ENCODE results near the gene PCDHA1. TPM values are rescaled to one million over a fixed set of nuclear protein-coding genes. Genes with fewer than 3 reads are reported as not detected.
"Not testable (repeated sequence)": the region's sequence is repeated elsewhere in the genome, so short reads cannot be mapped to it uniquely, and the experiment has no call there.

Gene PCDHA1
- total and polyA plus RNA-seq, 2 experiments from 2014 or later: 0.81 to 1.6 TPM

DNA sequence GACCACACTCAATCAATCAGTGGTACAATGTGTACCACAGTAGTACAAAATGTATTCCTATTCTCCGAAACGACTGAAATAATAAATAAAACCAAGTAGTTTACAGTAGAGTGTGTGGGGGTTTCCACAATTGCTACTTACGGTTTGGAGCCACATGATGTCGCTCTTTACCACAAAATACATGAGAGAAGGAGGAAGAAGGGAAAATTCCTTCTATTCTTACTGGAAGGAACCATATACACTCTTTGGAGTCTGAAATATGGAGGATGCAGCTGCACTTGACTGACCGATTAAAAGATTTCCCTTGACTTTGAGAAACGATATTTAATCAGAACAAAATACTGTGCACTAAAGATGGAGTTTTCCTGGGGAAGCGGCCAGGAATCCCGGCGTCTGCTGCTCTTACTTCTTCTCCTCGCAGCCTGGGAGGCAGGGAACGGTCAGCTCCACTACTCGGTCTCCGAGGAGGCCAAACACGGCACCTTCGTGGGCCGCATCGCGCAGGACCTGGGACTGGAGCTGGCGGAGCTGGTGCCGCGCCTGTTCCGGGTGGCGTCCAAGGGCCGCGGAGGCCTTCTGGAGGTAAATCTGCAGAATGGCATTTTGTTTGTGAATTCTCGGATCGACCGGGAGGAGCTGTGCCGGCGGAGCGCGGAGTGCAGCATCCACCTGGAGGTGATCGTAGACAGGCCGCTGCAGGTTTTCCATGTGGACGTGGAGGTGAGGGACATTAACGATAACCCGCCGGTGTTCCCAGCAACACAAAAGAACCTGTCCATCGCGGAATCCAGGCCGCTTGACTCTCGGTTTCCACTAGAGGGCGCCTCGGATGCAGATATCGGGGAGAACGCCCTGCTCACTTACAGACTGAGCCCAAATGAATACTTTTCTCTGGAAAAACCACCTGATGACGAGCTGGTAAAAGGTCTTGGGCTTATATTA, 21.2 kb downstream of the PCDHA1 start, which contains the start of gene PCDHA4:
Gene PCDHA4 (plus strand): TSS at position 235 of the 942 bp plus-strand sequence.
- H3K27me3 Mint-ChIP-seq (ENCODE audit: insufficient read depth, low read depth, poor library complexity): no peaks in the 10 kb centered on the region
- 0 out of 2 replicates have a peak, but pooled peaks cover 3% of the 10 kb centered on the region for H3K4me1 ChIP-seq (ENCODE audit: insufficient read depth)
- H3K4me1 Mint-ChIP-seq: peaks cover 7% of the 10 kb centered on the region
- H3K9me2 ChIP-seq (ENCODE audit: insufficient read depth): no peaks in the 10 kb centered on the region
- H3K9me3 Mint-ChIP-seq: peaks cover 15% of the 10 kb centered on the region
- H2AFZ ChIP-seq: peak within 1 kb of the TSS; percentile 90
- no peaks in the 10 kb centered on the region for H3K27me3 ChIP-seq (ENCODE audit: insufficient read depth)
- H3K4me3 ChIP-seq: peak within 1 kb of the TSS; percentile 72
- peak within 1 kb of the TSS; percentile 93 for H3K4me3 Mint-ChIP-seq
- DNase-seq (ENCODE audit: low spot score) (peak; percentile 88), ATAC-seq (peak; percentile 95)
- peak within 1 kb of the TSS; percentile 80 for H3K27ac Mint-ChIP-seq
- peaks cover 37% of the 10 kb centered on the region for H3K36me3 Mint-ChIP-seq (ENCODE audit: low read depth)
- no peaks in the 10 kb centered on the region for H3K79me2 ChIP-seq (replicated peaks; ENCODE audit: insufficient read depth)
- no peaks in the 10 kb centered on the region for H3F3A ChIP-seq (replicated peaks; ENCODE audit: low read depth)
- no peaks in the 10 kb centered on the region for H4K20me1 ChIP-seq (replicated peaks; ENCODE audit: insufficient read depth)
- H3K36me3 ChIP-seq (ENCODE audit: insufficient read depth): no peaks in the 10 kb centered on the region
- no peak within 1 kb of the TSS for H3K27ac ChIP-seq (ENCODE audit: low read depth)
- H3K4me2 ChIP-seq: peak within 1 kb of the TSS; percentile 79
- TF ChIP-seq, protein P1, sequence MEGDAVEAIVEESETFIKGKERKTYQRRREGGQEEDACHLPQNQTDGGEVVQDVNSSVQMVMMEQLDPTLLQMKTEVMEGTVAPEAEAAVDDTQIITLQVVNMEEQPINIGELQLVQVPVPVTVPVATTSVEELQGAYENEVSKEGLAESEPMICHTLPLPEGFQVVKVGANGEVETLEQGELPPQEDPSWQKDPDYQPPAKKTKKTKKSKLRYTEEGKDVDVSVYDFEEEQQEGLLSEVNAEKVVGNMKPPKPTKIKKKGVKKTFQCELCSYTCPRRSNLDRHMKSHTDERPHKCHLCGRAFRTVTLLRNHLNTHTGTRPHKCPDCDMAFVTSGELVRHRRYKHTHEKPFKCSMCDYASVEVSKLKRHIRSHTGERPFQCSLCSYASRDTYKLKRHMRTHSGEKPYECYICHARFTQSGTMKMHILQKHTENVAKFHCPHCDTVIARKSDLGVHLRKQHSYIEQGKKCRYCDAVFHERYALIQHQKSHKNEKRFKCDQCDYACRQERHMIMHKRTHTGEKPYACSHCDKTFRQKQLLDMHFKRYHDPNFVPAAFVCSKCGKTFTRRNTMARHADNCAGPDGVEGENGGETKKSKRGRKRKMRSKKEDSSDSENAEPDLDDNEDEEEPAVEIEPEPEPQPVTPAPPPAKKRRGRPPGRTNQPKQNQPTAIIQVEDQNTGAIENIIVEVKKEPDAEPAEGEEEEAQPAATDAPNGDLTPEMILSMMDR (conservative IDR thresholded peaks at IDR 0.05; ENCODE audit: low read depth in 2 of 2): peak; percentile 83 to 84
- peak; percentile 42; the same call in 1 of the 2 replicates for TF ChIP-seq POLR2AphosphoS5 (IDR thresholded peaks at IDR 0.05; ENCODE audit: low read depth)
- no peak for TF ChIP-seq EZH2 (IDR thresholded peaks at IDR 0.05; ENCODE audit: low read depth, unreplicated experiment)

GRCh38 chr5:140808241-140808888, 22.4 kb downstream of the PCDHA1 start:
- H3K27me3 ChIP-seq (ENCODE audit: insufficient read depth); H3K27me3 Mint-ChIP-seq (ENCODE audit: insufficient read depth, low read depth, poor library complexity); ATAC-seq; H2AFZ ChIP-seq; H3K4me1 Mint-ChIP-seq; H3F3A ChIP-seq (replicated peaks; ENCODE audit: low read depth); H3K4me1 ChIP-seq (ENCODE audit: insufficient read depth); H3K9me2 ChIP-seq (ENCODE audit: insufficient read depth); H3K27ac ChIP-seq (ENCODE audit: low read depth); H3K36me3 ChIP-seq (ENCODE audit: insufficient read depth); H3K27ac Mint-ChIP-seq; H4K20me1 ChIP-seq (replicated peaks; ENCODE audit: insufficient read depth); H3K79me2 ChIP-seq (replicated peaks; ENCODE audit: insufficient read depth); H3K4me3 ChIP-seq; DNase-seq (ENCODE audit: low spot score): not testable (repeated sequence)
- Mint-ChIP-seq H3K4me3 (peak overlapping the region; percentile 93; the same call in 1 of the 3 replicates), H3K9me3 (peaks cover 11% of the 10 kb centered on the region), H3K36me3 (ENCODE audit: low read depth) (peaks cover 24% of the 10 kb centered on the region)
- peak overlapping the region; percentile 79; the same call in 1 of the 2 replicates for H3K4me2 ChIP-seq

- Histone ChIP-seq H3K4me2 (no peak overlapping the region), H4K20me1 (replicated peaks; ENCODE audit: insufficient read depth) (no peaks in the 10 kb centered on the region), H2AFZ (no peak overlapping the region), H3F3A (replicated peaks; ENCODE audit: low read depth) (no peaks in the 10 kb centered on the region), H3K4me1 (ENCODE audit: insufficient read depth) (0 out of 2 replicates have a peak, but pooled peaks cover 3% of the 10 kb centered on the region), H3K27ac (ENCODE audit: low read depth) (no peak overlapping the region), H3K9me2 (ENCODE audit: insufficient read depth) (no peaks in the 10 kb centered on the region), H3K36me3 (ENCODE audit: insufficient read depth) (no peaks in the 10 kb centered on the region), H3K27me3 (ENCODE audit: insufficient read depth) (no peaks in the 10 kb centered on the region), H3K4me3 (no peak overlapping the region), H3K79me2 (replicated peaks; ENCODE audit: insufficient read depth) (no peaks in the 10 kb centered on the region)
- Mint-ChIP-seq H3K9me3 (peaks cover 9% of the 10 kb centered on the region), H3K27me3 (ENCODE audit: insufficient read depth, low read depth, poor library complexity) (no peaks in the 10 kb centered on the region), H3K36me3 (ENCODE audit: low read depth) (peaks cover 19% of the 10 kb centered on the region), H3K4me1 (peaks cover 7% of the 10 kb centered on the region), H3K27ac (no peak overlapping the region), H3K4me3 (0 out of 3 replicates have a peak overlapping the region, but pooled peaks have one; percentile 17)
- DNase-seq (ENCODE audit: low spot score): no peak
- ATAC-seq: no peak
- TF ChIP-seq JUNB (IDR thresholded peaks at IDR 0.05; ENCODE audit: unreplicated experiment) (no peak), NANOG (IDR thresholded peaks at IDR 0.05; ENCODE audit: borderline replicate concordance) (no peak), EZH2phosphoT487 (IDR thresholded peaks at IDR 0.05; ENCODE audit: unreplicated experiment) (no peak), EZH2 (IDR thresholded peaks at IDR 0.05; ENCODE audit: low read depth, unreplicated experiment) (no peak), STAT1 (IDR thresholded peaks at IDR 0.05; ENCODE audit: unreplicated experiment) (no peak), ZNF331 (CRISPR knock-in tag; IDR thresholded peaks at IDR 0.05; ENCODE audit: low read depth) (no peak), CREB1 (CRISPR knock-in tag; IDR thresholded peaks at IDR 0.05; ENCODE audit: low read depth) (no peak)
- TF ChIP-seq, protein P2, sequence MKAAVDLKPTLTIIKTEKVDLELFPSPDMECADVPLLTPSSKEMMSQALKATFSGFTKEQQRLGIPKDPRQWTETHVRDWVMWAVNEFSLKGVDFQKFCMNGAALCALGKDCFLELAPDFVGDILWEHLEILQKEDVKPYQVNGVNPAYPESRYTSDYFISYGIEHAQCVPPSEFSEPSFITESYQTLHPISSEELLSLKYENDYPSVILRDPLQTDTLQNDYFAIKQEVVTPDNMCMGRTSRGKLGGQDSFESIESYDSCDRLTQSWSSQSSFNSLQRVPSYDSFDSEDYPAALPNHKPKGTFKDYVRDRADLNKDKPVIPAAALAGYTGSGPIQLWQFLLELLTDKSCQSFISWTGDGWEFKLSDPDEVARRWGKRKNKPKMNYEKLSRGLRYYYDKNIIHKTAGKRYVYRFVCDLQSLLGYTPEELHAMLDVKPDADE (IDR thresholded peaks at IDR 0.05): no peak
- TF ChIP-seq, protein P1 (conservative IDR thresholded peaks at IDR 0.05; ENCODE audit: low read depth in 2 of 2): no peak
Observed at GRCh38 chr5:140808889-140809291, 22.9 kb downstream of the PCDHA1 start.
